GM19455 (cell line): Measurements from ENCODE around the gene SLC25A20.
A peak's percentile ranks its signal among the peaks of the same experiment; 100 is the strongest.
"Not testable (repeated sequence)": the region's sequence is repeated elsewhere in the genome, so short reads cannot be mapped to it uniquely, and the experiment has no call there.

Experiments
- ATAC-seq: cut with Tn5 transposase; IDR thresholded peaks from one replicate; pipeline ENCODE4 v1.9.1; 2021; ENCODE audit not compliant: unreplicated experiment

Gene SLC25A20

GRCh38 chr3:48847504-48848423, 50.9 kb downstream of the SLC25A20 start, which contains the start of gene PRKAR2A:
PRKAR2A (minus strand) TSS chr3:48847874; CDS start chr3:48847596, 278 bp downstream.
- ATAC-seq: peak; percentile 82

- peak; percentile 41 for ATAC-seq
These were observed 51.6 kb downstream of the SLC25A20 start for GRCh38 chr3:48847053-48847503.

DNA sequence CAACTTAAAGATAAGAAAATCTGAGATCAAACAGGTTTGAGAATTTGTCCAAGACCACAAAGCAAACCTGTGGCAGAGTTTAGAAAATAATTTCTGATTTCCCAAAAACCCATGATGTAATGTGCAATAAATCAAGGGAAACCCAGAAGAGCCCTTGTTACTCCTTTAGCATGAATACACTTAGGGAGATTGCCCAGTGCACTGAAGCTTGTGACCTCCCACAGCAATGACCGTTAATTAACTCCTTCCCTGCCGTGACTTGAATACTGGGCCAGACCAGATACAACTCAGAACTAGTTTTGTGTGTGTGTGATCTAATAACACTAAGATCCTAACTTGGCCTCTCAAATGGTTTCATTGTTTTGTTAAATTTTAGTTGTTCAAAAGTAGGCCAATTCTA, 53.5 kb downstream of the SLC25A20 start:
- ATAC-seq: no peak

GRCh38 chr3:48837163-48837562, 61.5 kb downstream of the SLC25A20 start:
- no peak for ATAC-seq

GRCh38 chr3:48835650-48836366, 62.9 kb downstream of the SLC25A20 start:
- ATAC-seq: no peak

DNA sequence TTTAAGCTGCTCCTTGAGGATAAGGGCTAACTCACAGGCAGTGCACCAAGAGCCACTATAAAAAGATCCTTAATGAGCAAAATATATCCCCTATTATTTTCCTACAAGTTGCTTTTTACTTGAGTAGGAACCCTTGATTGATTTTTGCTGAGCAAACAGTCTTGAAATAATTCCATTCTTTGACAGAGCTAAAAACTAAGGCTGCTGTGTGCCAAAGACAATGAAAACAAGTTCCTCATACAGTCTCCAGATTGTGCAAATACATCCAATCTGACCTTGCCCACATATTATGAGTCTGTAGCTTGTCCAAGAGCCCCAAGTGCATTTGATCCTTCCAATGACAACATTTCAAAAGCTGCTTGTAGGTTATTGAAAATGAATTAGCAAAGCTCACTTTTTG, 66.0 kb downstream of the SLC25A20 start:
- ATAC-seq: no peak

- ATAC-seq: no peak
These were observed 68.0 kb downstream of the SLC25A20 start for GRCh38 chr3:48830715-48831114.

GRCh38 chr3:48829525-48829924, 69.2 kb downstream of the SLC25A20 start:
- not testable (repeated sequence) for ATAC-seq

GRCh38 chr3:48827874-48828273, 70.8 kb downstream of the SLC25A20 start:
- ATAC-seq: not testable (repeated sequence)

DNA sequence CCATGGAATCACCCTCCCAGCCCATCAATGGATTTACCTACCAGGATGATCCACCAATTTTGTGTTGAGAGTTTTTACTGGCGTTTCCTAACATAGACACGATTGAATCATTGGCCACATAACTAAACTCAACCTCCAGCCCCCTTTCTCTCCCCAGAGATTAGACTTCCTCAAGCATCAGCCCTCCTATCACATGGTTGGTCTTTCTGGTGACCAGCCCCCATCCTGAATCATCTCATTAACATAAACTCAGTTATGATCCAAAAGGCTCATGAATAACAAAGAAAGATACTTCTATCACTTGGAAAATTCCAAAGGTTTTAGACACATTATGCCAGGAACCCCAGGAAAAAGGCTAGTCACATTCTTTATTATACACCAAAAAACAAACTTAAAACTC, 72.2 kb downstream of the SLC25A20 start:
- no peak for ATAC-seq

- no peak for ATAC-seq
These were observed 77.9 kb downstream of the SLC25A20 start for GRCh38 chr3:48820612-48821324.

DNA sequence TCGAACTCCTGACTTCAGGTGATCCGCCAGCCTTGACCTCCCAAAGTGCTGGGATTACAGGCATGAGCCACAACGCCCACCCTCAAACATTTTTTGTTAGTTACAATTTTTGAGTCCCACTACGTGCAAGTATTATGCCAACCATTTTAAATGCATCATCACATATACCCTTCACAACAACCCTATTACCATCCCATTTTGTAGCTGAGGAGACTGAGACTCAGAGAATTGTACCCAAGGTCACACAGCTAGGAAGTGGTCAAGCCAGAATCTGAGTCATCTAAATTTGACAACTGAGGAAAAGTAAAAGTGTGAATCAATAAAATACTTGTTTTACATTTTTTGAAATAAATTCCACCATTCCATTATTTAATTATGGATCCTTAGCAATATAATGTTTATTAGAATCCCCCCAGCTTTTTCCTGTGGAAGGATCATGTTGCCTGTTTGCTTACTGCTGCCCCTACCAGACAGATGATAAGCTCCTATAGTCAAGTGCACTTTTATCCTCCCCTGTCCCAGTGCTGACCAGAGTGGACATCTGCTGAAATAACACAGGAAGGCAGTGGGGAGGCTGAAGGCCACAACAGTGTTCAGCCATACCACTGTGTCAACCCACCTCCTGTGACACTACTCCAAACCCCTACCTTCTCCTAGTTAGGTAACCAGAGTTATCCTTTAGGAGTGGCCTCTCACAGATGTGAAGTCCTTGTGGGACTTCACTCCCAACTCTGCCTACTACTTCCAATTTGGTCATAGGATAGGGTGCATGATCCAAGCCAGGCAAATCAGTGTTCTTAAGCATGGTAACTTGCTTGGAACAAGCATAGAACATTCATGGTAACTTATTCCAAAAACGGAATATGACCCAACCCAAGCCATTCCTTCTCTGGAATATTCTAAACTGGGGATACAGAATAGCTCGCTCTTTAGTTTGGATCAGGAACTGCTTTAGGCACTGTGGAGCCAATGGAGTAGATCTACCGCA, 79.2 kb downstream of the SLC25A20 start:
- ATAC-seq: no peak

GRCh38 chr3:48811524-48811923, 87.2 kb downstream of the SLC25A20 start:
- no peak for ATAC-seq
